ENCODE measurements around the gene CASZ1.

Gene CASZ1

DNA sequence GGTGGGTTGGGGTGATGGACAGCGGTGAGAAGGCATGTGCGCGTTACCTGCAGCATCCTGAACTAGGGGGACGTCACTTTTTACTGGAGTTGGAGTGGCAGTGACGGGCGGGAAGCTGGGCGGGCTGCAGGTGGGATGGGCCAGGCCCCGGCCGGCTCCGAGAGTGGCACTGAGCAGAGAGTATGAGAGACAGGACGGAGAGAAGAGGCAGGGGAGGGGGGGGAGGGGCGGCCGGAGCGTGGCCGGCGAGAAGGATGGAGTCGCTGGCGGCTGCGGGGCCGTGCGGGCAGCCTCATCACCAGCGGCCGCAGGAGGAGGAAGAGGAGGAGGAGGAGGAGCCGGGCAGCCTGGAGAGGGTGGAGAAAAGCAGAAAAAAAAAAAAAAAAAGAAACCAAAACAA, 154.5 kb downstream of the CASZ1 start:
- in situ Hi-C loops (cut with HindIII; ENCODE audit: low pct_ligation_motif_present, low sequenced_read_pairs), result no loop called here
- Histone ChIP-seq H3K36me3 (replicated peaks) (no peaks in the 10 kb centered on the region), H3K27me3 (replicated peaks) (peaks cover 13% of the 10 kb centered on the region), H3K4me3 (ENCODE audit: low read depth, low read length) (no peak overlapping the region), H3K27ac (no peak overlapping the region)
- no peak for DNase-seq
- TF ChIP-seq CTCF (IDR thresholded peaks at IDR 0.05; ENCODE audit: low read depth, low read length, missing control alignments), result no peak

- peaks cover 13% of the 10 kb centered on the region for H3K27me3 ChIP-seq (replicated peaks)
- no peaks in the 10 kb centered on the region for H3K36me3 ChIP-seq (replicated peaks)
- TF ChIP-seq CTCF (IDR thresholded peaks at IDR 0.05; ENCODE audit: low read depth, low read length, missing control alignments), result no peak
- DNase-seq, result no peak
- H3K27ac ChIP-seq, result no peak overlapping the region
- in situ Hi-C loops (cut with HindIII; ENCODE audit: low pct_ligation_motif_present, low sequenced_read_pairs), result no loop called here
- no peak overlapping the region for H3K4me3 ChIP-seq (ENCODE audit: low read depth, low read length)
Observed at GRCh38 chr1:10640843-10641553, 155.4 kb downstream of the CASZ1 start.

DNA sequence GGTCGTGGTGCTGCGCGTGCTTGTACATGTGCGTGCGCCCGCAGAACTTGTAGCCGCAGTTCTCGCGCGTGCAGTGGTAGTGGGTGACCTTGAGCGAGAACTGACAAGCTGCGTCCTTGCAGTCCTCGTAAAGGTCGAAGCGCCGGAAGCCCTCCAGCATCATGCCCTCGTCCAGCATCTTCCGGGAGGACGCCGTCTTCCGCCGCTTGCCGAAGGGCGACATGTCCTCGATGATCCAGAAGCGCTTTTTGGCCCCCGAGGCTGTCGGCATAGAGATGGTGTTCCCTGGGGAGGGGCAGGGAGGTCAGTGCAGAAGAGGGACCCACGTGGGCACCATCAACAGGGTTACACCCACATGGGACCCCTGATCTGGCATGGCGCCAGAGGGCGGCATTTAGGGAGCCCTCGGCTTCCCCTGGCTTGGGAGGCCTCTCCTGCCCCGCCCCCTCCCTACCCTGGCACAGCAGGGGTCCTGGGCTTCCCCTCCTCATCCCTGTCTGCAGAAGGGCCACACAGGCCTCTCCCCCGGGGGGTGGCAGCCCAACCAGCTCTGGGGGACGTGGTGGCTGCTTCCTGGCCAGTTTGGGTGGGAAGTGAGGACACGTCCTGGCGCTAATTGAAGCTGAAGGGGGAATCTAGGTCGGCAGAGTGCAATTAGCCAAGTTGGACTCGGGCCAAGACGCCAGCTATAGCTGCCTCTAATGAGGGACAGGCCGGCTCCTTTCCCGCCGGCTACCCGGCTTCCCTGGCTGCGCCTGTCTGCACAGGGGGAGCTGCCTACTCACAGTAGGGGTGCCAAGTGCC, 156.5 kb downstream of the CASZ1 start:
- in situ Hi-C loops (cut with HindIII; ENCODE audit: low pct_ligation_motif_present, low sequenced_read_pairs), result no loop called here
- no peak for DNase-seq
- Histone ChIP-seq H3K36me3 (replicated peaks) (no peaks in the 10 kb centered on the region), H3K4me3 (ENCODE audit: low read depth, low read length) (no peak overlapping the region), H3K27me3 (replicated peaks) (peaks cover 13% of the 10 kb centered on the region), H3K27ac (no peak overlapping the region)
- no peak for TF ChIP-seq CTCF (IDR thresholded peaks at IDR 0.05; ENCODE audit: low read depth, low read length, missing control alignments)

DNA sequence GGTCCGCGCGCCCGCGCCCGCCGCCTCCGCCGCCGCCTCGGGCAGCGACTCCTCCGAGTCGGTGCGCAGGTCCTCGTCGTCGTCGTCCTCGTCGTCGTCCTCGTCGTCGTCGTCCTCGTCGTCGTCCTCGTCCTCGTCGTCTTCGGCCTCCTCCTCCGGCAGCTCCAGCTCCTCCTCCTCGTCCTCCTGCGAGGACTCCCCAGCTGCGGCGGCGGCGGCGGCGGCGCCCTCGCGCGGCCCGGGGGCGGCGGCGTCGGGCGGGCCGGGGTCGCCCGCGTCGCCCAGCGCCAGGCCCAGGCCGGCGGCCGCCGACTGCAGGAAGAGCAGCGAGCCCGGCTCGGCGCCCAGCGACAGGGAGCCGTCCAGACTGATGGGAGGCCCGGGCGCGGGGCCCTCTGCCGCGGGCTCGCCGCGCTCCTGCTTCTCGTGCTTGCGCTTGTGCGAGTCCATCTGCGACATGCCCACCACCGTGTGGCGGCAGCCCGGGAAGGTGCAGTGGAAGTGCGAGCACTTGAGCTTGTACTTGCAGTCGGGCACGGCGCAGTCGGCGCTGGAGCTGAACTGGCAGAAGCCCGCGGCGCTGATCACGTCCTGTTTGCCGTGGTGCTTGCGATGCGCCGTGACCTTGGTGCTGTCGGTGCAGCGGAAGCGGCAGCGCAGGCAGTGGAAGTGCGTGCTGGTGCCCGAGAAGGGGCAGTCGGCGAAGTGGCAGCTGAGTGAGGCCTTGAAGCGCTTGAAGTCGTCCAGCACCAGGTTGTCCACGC, 157.3 kb downstream of the CASZ1 start:
- Histone ChIP-seq H3K4me3 (ENCODE audit: low read depth, low read length) (no peak overlapping the region), H3K27me3 (replicated peaks) (peaks cover 13% of the 10 kb centered on the region), H3K27ac (no peak overlapping the region), H3K36me3 (replicated peaks) (no peaks in the 10 kb centered on the region)
- no peak for DNase-seq
- in situ Hi-C loops (cut with HindIII; ENCODE audit: low pct_ligation_motif_present, low sequenced_read_pairs), result no loop called here
- no peak for TF ChIP-seq CTCF (IDR thresholded peaks at IDR 0.05; ENCODE audit: low read depth, low read length, missing control alignments)

GRCh38 chr1:10638559-10639005, 157.9 kb downstream of the CASZ1 start:
- Histone ChIP-seq H3K27me3 (replicated peaks) (peaks cover 13% of the 10 kb centered on the region), H3K27ac (no peak overlapping the region), H3K4me3 (ENCODE audit: low read depth, low read length) (peak overlapping the region; percentile 15), H3K36me3 (replicated peaks) (no peaks in the 10 kb centered on the region)
- in situ Hi-C loops (cut with HindIII; ENCODE audit: low pct_ligation_motif_present, low sequenced_read_pairs), result no loop called here
- no peak for DNase-seq
- TF ChIP-seq CTCF (IDR thresholded peaks at IDR 0.05; ENCODE audit: low read depth, low read length, missing control alignments), result no peak
